ACHN (cell line): ENCODE measurements around the gene CDX2.

Experiments used
- DNase-seq: peaks from one replicate; pipeline ENCODE4 v3.0.0-alpha.2; 2015
- in situ Hi-C: cut with HindIII; loops from 2 replicates; pipeline ENCODE4 v1.10.0; 2017; ENCODE audit warnings: low sequenced_read_pairs, low pct_ligation_motif_present, low pct_unique_long_range_greater_than_20kb

Gene CDX2

GRCh38 chr13:27953676-27954405 lies 15.3 kb downstream of the CDX2 start:
- peak; percentile 72 for DNase-seq
- in situ Hi-C loops, result no loop called here

- DNase-seq, result peak; percentile 8
- in situ Hi-C loops, result no loop called here
These were observed 16.0 kb downstream of the CDX2 start for GRCh38 chr13:27952876-27953675.

DNA sequence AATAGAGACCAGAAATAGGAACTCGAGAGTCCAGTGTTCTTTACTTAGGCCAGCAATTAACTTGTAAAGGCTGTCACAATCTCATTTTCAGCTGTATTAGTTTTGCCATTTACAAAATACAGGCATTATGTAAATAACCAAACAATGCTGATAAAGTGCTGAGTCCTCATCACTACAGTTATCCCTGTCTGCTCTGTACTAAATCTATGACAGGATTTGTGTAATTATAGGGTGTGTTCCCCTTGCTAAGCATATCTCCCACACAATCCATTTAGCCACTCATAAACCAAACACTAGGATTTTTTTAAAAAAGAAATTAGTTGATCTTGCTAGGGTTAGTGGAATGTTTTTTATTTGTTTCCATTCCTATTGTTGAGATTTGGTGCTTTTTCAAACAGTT lies 26.1 kb downstream of the CDX2 start:
- DNase-seq, result no peak
- in situ Hi-C loops, result no loop called here

DNA sequence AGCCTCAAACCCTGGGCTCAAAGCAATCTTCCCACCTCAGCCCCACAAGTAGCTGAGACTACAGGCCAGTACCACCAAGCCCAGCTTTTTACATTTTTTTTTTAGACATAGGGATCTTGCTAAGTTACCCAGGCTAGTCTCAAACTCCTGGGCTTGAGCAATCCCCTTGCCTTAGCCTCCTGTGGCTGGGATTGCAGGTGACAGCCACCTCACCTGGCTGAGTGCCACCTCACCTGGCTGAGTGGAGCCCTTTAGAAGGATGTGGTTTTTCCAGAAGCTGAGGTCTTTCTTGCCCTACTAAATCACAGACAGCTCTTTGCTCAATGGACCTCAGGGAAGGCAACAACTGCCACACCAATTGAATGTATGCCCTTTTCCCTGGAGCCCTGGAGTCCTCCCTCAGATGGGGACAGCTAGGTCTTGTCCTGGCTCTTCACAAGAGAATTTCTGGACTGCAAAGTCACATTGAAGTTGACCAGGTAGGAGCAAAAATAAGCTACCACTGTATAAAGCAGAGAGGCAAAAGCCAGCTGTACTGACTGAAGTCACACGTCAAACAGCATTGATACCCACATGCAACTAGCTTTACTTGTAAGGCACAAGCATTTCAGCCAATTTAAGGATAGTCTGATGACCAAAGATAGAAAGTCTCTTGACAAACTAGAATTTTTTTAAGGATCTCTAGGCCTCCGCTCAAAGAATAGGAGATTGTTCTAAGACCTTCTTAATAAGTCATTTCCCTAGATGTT lies 35.4 kb downstream of the CDX2 start:
- in situ Hi-C loops, result no loop called here
- no peak for DNase-seq

GRCh38 chr13:27933118-27933517 lies 36.0 kb downstream of the CDX2 start:
- in situ Hi-C loops, result no loop called here
- no peak for DNase-seq

GRCh38 chr13:27929868-27930267 lies 39.2 kb downstream of the CDX2 start:
- in situ Hi-C loops, result no loop called here
- no peak for DNase-seq

- DNase-seq, result no peak
- in situ Hi-C loops, result no loop called here
These were observed 40.0 kb downstream of the CDX2 start for GRCh38 chr13:27928805-27929753.

- in situ Hi-C loops, result no loop called here
- no peak for DNase-seq
These were observed 40.7 kb downstream of the CDX2 start for GRCh38 chr13:27928353-27928804.

- in situ Hi-C loops, result no loop called here
- no peak for DNase-seq
These were observed 41.4 kb downstream of the CDX2 start for GRCh38 chr13:27927444-27928352.

GRCh38 chr13:27926644-27927434 lies 42.3 kb downstream of the CDX2 start:
- in situ Hi-C loops, result no loop called here
- DNase-seq, result no peak

- in situ Hi-C loops, result no loop called here
- DNase-seq, result no peak
These were observed 43.7 kb downstream of the CDX2 start for GRCh38 chr13:27925220-27925991.

- in situ Hi-C loops, result no loop called here
- no peak for DNase-seq
These were observed 44.5 kb downstream of the CDX2 start for GRCh38 chr13:27924529-27925141.

- DNase-seq, result no peak
- in situ Hi-C loops, result no loop called here
These were observed 45.2 kb downstream of the CDX2 start for GRCh38 chr13:27923794-27924528.

GRCh38 chr13:27922883-27923612 lies 46.1 kb downstream of the CDX2 start:
- in situ Hi-C loops, result no loop called here
- DNase-seq, result no peak
